Inflammatory macrophage treated with lipopolysaccharide for 1 hour (primary cell): ENCODE measurements around the gene CACNA1H.
"Not testable (repeated sequence)": the region's sequence is repeated elsewhere in the genome, so short reads cannot be mapped to it uniquely, and the experiment has no call there.

ENCODE experiments used
- DNase-seq, 2 donors: peaks; one replicate each; pipeline ENCODE4 v3.0.0-alpha.2; 2020 to 2022

Gene CACNA1H

DNA sequence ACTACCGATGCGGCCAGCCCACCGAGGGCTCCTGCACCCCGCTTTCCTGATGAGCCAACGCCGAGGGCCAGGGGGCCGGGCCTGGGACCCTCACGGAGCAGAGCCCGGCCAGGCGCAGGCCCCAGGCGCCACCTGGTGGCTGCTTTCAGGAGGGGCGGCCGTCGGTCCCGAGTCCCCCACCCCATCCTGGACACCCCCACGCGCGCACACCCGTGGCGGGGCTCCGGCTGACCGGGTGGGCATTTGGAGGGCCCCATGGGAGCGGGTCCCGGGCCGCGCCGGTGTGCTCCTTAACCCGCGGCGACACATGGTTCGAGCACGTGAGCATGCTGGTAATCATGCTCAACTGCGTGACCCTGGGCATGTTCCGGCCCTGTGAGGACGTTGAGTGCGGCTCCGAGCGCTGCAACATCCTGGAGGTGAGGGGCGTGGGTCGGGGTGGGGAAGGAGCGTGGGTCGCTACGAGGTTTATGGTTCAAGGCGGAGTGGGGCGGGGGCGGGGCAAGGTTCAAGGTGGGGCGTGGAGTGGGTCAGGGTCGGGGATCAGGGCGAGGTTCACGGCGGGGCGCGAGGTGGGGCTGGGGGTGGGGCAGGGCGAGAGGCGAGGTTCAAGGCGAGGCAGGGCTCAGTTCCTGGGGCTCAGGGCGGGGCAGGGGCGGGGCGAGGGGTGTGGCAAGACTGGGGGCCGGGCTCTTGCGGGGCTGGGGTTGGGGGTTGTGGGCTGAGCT lies 41.9 kb downstream of the CACNA1H start:
- no peak for DNase-seq

DNA sequence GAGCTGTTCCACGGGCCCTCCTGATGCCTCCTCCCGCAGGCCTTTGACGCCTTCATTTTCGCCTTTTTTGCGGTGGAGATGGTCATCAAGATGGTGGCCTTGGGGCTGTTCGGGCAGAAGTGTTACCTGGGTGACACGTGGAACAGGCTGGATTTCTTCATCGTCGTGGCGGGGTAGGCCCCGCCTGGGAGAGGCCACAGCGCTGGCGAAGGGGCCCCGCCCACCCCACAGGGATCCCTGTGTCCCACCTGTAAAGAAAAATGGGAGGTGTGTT lies 42.4 kb downstream of the CACNA1H start:
- no peak for DNase-seq

- no peak for DNase-seq
These were observed 43.6 kb downstream of the CACNA1H start for GRCh38 chr16:1196494-1196893.

DNA sequence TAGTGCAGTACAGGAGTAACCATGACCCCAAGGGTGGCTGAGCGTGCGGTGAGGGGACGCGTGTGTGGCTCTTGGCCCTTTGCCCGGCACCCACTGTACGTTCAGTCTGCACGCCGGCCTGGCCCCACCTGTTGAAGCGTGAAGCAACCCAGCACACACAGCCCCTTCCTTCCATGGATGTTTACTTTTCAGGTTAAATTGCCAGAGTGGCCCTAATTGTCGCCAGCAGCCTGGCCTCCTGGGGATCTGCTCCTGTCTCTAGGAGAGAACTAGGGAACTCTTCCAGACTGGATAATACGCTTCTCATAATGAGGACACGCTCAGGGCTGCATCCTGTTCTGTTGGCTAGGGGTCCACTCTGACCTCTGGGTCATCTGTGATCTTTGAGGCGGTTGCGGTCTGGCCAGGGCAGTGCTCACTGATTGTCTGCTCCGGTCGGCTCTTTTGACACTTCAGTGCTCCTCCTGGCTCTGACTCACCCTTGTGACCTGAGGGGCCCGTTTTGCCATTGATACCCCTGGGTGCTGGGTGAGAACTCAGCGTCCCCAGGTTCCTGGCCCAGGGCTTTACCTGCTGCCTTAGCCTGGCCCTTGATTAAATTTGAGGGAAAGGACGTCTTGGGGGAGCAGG lies 44.4 kb downstream of the CACNA1H start:
- DNase-seq: no peak

DNA sequence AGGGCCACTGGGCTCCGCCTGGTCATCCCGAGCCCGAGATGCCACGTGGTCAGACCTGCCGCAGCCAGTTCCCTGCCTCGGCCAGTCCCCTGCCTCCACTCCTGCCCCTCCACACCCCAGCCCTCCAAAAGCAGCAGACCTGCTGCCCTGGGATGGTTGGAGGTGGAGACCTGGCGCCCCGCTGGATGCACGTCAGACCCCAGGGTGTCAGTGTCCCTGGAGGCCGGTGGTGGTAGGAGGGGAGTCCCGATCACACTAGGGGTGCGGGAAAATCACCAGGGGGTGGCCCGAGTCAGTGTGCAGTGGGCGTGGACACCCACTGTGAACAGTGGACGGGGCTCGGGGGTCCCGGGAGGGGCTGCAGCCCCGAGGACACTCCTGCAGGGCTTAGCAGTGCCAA lies 45.3 kb downstream of the CACNA1H start:
- no peak for DNase-seq

GRCh38 chr16:1198671-1199346 lies 45.9 kb downstream of the CACNA1H start:
- DNase-seq: not testable (repeated sequence)

- no peak for DNase-seq
These were observed 46.6 kb downstream of the CACNA1H start for GRCh38 chr16:1199347-1200013.

DNA sequence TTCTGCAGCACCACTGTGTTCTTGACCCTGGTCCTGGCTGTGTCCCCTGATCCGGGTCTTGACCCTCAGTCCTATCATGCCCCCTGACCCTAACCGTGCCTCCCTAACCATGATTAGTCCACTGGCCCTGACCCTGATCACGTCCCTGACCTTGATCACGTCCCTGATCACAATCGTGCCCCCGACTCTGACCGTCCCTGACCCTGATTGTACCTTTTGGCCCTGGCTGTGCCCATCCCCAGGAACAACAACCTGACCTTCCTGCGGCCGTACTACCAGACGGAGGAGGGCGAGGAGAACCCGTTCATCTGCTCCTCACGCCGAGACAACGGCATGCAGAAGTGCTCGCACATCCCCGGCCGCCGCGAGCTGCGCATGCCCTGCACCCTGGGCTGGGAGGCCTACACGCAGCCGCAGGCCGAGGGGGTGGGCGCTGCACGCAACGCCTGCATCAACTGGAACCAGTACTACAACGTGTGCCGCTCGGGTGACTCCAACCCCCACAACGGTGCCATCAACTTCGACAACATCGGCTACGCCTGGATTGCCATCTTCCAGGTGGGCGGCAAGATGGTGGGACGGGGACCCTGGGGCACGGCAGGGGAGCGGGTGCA lies 47.2 kb downstream of the CACNA1H start:
- no peak for DNase-seq

GRCh38 chr16:1201444-1201843 lies 48.5 kb downstream of the CACNA1H start:
- no peak for DNase-seq

GRCh38 chr16:1202274-1202673 lies 49.4 kb downstream of the CACNA1H start:
- no peak for DNase-seq

DNA sequence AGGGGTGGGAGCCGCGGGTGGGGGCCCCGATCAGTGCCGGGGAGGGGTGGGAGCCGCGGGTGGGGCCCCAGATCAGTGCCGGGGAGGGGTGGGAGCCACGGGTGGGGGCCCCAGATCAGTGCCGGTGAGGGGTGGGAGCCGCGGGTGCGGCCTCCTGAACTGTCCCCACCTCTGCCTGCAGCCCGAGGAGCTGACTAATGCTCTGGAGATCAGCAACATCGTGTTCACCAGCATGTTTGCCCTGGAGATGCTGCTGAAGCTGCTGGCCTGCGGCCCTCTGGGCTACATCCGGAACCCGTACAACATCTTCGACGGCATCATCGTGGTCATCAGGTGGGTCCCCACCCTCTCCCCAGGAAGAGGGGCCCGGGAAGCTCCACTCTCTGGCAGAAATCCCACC lies 52.0 kb downstream of the CACNA1H start:
- DNase-seq: no peak

- no peak for DNase-seq
These were observed 53.4 kb downstream of the CACNA1H start for GRCh38 chr16:1206326-1206725.

- no peak for DNase-seq
These were observed 53.9 kb downstream of the CACNA1H start for GRCh38 chr16:1206786-1207185.

DNA sequence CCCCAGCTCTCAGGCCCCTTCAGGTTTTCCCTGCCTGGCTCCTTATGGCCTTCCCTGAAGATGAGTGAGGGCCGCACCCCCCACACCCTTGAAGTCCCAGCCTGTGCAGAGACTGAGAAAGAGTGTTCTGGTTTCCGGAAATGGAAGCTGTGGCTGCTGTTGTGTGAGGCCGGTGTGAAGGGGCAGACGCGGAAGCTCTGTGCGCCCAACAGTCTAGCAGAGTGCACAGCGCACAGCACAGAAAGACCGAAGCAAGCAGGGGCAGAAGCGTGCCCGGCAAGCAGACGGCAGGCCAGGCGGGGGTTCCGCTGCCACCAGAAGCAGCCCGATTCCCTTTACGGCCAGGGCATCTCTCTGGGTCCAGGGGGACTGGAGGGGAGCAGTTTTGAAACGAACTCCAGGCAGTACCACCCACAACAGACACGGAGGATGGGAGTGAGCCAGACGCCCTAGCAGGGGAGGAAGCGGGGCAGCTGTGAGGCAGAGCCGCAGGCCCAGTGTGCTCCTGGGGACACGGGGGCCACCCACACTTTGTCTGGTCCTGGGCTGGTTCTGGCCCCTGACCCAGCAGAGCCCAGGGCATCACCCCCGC lies 55.4 kb downstream of the CACNA1H start:
- DNase-seq: no peak

- no peak for DNase-seq
These were observed 56.2 kb downstream of the CACNA1H start for GRCh38 chr16:1209081-1209480.

GRCh38 chr16:1210461-1210860 lies 57.6 kb downstream of the CACNA1H start:
- no peak for DNase-seq

GRCh38 chr16:1211451-1212268 lies 58.8 kb downstream of the CACNA1H start:
- DNase-seq: no peak

- no peak for DNase-seq
These were observed 59.8 kb downstream of the CACNA1H start for GRCh38 chr16:1212616-1213194.

- no peak for DNase-seq
These were observed 60.3 kb downstream of the CACNA1H start for GRCh38 chr16:1213231-1213630.

GRCh38 chr16:1213796-1214372 lies 61.0 kb downstream of the CACNA1H start:
- no peak for DNase-seq

DNA sequence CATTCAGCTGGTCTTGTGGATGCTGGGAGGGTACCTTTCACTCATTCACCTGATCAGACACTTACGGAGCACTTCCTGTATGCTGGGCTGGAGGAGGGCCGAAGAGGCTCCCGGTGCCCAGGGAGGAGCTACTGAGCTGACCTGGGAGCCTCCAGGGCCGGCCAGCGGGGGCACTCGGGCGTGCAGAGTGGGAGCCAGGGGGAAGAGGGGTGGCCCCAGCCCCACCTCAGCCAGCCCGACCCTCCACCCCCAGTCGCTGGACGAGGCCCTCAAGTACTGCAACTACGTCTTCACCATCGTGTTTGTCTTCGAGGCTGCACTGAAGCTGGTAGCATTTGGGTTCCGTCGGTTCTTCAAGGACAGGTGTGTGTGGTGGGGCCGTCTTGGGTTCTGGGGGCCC lies 61.8 kb downstream of the CACNA1H start:
- no peak for DNase-seq
